NCI-H2029 treated with DMSO at 0.1 percent for 48 hours (cell line): Measurements from ENCODE around the gene NBPF1.
"Not testable (repeated sequence)": the region's sequence is repeated elsewhere in the genome, so short reads cannot be mapped to it uniquely, and the experiment has no call there.

Experiments used
- DNase-seq: peaks from one replicate; lab custom pipeline; 2025; lab: John Stamatoyannopoulos, UW

NBPF1 gene

DNA sequence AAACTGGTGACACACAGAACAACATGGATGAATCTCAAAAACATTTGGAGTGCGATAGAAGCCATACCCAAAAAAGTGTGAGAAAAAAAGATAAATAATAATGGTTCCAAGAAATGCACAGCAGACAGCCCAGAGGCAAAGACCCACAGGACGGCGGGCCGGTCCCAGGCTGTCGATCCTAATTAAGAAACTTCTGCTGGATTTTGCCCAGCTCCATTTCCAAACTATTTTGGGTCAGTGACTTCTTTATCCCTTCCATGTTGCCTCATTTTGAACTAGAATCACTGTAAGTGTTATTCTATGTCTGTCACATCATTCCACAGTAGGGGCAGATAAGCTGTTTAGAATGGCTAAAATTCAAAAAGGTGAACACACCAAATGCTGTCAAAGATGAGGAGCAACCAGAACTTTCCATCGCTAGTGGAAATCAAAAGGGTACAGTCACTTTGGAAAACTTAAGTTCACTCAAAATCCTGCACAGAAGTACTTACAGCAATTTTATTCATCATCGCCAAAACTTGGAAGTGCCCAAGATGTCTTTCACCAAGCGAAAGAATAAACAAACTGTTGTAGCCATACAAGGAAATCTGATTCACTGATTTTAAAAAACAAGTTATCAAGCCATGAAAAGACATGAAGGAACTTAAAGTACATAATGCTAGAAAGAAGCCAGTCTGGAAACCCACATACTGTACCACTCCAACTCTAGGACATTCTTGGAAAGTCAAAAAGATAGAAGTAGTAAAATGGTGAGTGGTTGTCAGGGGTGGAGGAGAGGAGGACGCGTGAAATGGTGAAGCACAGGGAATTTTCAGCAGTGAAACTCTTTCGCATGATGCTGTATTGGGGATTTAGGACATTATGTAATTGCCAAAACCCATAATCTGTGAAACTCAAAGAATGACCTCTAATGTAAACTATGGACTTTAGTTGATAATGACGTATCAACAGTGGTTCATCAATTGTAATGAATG is 7.5 kb downstream of the NBPF1 start:
- DNase-seq, result no peak

DNA sequence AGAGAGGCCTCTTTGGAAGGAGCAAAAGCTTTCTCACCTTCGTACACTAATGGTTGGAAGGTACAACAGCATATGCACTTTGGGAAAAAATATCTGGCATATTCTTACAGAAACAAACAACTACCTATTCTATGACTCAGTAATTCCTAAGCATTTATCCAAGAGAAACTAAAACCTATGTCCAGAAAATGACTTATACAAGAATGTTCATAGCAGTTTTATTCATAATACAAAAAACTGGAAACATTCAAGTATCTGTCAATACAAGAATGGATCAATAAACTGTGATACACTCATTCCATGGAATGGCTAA is 8.2 kb downstream of the NBPF1 start:
- no peak for DNase-seq

DNA sequence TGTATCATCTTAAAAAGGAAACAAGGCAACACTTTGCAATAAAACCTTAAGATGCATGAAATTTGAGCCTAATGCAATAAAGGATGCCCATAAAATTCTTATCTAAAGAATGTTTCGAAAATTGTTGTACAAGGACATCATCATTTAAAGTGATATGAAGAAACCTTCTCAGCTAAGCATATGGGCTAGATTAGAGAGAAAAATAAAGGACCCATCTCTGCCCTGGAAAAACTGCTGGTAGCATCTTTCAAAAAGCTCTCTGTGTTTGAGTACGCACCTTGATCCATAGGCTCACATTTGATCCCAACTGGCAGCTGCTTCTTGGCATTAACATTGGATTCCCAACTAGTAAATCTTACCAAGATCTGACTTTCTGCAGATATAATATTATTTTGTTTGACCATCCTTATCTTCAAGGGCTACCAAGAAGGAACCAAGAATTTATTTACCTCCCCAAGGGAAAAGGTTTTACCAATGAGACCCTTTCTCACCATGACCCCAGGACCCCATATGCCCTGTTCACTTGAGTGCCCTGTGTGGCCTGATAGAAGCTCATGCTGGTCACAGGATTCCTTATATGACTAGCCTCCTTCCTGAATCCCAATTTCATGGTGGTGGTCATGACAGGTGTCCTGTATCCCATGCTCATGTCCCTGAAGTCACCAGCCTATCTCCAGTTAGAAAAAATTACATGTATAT is 8.7 kb downstream of the NBPF1 start:
- DNase-seq, result not testable (repeated sequence)

DNA sequence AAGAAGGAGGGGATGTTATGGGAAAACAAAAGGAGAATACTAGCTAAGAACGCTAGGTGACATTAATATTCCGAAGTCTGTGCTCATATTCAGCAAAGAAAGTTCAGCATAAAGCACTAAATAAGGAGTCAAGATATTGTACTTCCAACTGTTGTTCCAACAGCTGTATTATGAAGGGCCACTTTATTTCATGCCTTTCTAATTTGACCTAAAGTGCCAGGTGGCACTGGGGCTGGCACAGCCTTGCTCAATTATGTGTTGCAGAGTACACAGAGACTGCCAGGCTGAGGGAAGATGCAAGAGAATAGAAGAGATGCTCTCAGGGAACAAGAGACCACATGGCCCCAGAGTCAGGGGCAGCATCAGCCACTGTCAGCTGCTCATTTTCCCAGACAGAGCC is 9.7 kb downstream of the NBPF1 start:
- DNase-seq, result not testable (repeated sequence)

DNA sequence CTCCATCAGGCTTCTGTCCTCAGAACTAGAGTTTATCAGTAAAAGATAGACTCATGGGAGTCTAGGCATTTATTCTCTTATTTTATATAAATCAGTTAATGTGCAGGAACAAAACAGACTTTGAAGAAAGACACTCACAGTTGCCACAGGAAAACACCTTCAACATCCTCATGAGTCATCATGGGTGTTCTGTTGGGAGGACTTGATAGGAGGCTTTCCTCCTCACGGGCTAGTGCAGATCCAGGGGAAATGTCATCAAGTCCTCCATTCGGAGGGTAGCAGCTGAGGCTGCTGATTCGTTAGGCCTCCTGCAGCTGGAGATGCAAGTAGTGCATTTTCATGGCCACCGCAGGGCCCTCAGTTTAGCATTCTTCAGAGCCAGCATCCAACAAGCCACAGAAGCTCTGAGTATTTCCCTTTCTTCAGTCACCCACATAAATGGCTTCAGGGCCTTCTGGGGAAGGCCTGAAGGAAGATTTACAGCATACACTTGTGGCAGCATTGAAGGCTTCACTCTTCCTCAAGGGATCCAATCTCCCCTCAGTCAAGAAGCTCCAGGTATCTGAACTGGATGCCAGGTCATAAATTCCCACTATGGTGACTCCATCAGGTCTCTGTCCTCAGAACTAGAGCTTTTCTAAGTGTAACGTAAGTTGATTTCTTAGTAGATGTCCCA is 10.9 kb downstream of the NBPF1 start:
- DNase-seq, result not testable (repeated sequence)

DNA sequence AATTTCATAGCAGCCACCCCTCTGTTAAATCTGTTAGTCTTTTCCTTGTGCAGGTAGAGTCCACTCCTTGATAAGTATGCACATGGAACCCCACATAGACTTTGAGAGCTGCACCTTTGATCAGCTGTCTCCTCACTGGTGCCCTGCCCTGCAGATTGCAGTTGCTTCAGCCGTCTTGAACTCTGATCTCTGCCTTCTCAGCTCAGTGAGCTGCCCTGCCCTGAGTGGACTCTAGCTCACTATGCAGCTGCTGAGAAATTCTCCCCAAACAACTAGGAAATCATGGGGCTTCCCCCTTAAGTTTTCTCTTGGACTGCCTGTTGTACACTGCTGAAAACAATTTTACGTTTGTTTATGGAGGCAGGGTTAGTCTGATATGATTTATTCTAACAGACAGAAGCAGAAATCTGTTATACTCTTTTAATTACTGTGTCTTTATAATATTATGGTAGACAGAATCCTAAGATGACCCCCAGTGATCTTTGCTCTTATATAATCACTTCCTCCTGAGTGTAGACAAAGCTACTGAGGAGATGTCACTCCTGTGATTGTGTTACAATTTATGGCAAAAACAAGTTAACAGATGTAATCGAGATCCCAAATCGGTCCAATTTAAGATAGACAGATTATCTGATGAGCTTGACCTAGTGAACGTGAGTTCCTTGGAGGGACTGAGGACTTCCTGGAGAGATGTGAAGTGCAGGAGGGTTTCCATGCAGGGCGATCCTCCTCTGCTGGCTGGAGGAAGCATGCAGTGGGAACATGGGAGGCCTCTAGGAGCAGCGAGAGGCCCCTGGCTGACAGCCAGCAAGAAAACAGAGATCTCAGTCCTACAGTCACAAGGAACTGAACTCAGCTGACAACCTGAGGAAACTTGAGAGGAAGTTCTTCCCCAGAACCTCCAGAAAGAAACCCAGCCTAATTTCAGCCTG is 12.2 kb downstream of the NBPF1 start:
- DNase-seq, result not testable (repeated sequence)

DNA sequence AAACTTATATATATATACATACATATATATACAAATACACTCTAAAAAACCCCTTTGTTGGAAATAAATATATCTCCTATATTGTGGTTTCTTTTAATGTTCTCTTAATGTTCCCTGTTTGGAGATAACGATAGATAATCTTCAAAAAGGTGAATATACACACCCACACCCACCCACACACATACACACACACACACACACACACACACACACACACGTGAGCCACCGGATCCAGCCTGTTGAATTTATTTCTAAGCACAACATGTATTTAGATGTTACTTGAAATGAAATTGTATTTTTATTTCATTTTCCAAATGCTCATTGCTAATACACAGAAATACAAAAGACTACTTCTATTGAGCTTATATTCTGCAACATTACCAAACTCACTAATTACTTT is 14.0 kb downstream of the NBPF1 start:
- not testable (repeated sequence) for DNase-seq

DNA sequence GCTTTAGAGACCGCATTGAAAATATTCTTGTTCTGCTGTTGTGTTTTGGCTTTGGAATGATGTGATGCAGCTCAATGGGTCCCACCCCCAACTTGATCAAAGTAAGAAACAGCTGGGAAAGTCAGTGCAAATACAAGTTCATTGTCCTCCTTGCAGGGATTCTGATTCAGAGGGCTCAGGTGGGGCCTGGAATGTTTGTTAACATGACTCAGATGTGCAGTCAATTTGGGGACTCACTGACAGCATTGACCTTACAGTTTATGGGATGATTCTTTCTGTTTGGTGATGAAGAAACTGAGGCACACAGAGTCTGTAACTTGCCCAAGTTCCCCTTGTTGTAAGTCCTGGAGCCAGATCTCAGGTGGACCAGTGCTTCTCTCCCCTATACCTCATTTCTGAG is 18.1 kb downstream of the NBPF1 start:
- not testable (repeated sequence) for DNase-seq

DNA sequence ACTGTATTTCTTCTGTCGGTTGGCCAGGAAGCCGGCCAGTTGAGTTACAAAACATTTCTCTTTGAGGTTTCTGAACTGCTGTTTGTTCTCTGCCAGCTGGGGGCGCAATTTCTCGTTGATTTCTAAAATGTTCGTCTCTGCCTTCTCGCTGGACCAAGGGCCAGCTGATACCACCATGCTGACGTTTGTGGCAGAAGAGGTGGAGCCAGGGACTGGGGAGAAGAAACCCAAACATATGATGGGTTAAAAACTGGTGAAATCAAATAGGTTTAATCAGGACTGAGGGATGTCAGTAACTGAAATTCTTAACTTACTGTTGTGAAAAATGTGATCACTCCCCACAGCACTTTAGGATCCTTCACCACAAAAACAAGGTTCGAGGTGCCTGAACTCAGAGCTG is 21.5 kb downstream of the NBPF1 start:
- DNase-seq, result not testable (repeated sequence)

DNA sequence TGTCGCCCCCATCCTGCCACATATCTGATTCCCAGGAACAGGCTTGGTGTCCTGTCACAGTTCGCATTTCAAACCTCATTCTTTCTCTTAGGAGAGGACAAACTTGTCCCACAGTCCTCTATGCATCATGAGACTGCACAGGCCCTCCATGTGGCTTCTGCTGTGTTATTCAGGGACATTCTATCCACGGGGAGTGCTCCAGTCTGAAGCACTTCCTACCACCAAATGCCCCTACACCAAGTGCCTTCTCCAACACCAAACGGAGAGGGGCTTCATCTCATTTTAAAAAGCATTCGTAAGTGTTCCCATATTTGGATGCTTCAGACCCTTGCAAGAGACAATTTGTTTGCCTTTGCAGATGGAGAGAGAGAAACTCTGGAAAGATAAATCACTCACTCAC is 25.3 kb downstream of the NBPF1 start:
- not testable (repeated sequence) for DNase-seq

DNA sequence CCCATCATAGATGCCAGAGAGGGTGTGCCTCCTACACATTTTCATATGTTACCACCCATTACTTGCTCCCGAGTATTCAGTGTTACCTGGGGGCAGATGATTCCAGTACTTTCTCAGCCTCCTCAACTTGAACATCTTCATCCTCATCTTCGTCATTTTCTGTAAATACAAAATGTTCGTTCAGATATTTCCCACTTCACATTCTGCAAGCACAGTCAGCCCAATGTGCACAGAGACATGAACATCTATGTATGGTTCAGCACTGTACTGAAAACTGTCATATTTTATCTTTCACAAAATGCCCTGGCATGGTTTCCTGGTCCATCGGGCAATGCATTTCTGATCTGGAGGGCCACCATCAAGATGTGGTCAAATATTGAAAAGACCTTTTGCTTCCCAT is 25.7 kb downstream of the NBPF1 start:
- not testable (repeated sequence) for DNase-seq

DNA sequence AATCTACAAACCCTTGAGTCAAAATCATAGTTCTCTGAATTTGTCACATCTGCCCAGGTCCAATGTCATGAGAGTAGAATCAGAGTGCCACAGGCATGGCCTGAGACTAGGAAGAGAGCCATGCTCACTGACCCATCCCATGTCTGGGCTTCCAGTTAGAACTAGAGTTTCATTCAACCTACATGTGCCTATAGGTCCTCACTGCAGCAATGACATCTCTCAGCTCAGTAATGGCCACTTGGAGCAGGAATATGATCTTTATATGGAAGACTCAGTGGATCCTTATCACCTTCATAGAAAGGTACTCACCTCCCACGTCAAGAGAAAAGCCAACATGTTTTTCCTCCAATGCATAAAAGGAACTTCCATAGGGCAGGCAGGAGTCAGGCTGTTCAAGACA is 48.0 kb downstream of the NBPF1 start:
- not testable (repeated sequence) for DNase-seq

DNA sequence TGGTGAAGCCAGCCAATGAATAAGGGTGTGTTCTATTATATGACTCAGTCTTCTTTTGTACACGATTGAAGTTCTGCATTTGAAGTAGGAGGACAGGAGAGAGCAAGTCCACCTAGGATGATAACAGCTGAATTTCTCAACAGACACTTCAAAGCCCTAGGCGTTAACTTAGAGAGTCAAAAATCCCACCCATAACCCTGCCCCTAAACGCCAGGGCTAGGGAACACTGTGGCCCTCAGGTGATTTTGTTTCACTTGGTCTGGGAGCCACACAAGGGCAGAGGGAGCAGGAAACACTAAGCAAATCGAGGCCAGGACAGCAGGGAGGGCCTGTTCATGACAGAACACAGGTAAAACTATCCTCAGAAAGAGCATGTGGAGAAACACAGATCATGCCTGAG is 52.3 kb downstream of the NBPF1 start:
- DNase-seq, result not testable (repeated sequence)

DNA sequence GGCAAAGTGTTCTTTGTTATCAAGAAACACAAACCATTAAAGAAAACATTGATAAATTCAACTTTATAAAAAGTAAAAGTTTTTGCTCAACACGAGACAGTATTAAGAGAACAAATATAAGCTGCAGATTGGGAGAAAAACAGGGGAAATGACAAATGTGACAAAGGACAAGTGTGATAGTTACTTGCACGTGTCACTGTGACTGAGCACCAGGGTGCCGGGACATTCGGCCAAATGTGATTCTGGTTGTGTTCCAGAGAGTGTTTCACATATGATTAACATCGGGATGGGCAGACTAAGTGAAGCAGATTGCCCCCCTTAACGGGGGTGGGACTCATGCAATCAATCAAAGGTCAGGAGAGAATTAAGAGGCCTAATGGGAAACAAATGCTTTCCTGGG is 52.9 kb downstream of the NBPF1 start:
- DNase-seq, result not testable (repeated sequence)

DNA sequence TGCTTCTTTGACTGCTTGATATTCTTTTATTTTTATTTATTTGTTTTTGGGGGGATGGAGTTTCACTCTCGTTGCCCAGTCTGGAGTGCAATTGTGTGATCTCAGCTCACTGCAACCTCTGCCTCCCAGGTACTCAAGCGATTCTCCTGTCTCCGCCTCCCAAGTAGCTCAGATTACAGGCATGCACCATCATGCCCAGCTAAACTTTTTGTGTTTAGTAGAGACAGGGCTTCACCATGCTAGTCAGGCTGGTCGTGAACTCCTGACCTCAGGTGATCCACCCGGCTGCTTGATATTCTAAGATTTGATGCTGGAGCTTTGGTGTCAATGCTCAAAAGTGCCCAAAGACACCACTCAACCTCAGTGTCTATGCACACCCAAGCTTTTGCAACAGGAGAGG is 53.7 kb downstream of the NBPF1 start:
- not testable (repeated sequence) for DNase-seq

DNA sequence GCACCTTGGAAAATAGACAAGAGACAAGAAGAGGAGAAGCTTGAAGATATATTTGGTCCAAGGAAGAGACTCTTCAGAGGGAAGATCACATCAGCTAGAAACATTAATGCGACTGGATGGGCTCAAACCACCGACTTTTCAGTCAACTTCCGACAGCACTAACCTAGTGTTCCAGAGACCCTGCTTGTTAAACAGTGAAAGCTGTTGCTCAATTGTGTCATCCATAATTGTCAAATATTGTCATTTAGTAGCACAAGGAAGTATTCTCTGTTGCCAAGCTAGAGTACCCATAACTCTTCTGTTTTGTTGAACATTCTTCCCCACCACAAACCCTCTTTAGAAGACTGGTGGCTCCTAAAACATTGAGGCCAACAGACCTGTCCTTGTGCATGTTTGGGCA is 56.3 kb downstream of the NBPF1 start:
- not testable (repeated sequence) for DNase-seq

DNA sequence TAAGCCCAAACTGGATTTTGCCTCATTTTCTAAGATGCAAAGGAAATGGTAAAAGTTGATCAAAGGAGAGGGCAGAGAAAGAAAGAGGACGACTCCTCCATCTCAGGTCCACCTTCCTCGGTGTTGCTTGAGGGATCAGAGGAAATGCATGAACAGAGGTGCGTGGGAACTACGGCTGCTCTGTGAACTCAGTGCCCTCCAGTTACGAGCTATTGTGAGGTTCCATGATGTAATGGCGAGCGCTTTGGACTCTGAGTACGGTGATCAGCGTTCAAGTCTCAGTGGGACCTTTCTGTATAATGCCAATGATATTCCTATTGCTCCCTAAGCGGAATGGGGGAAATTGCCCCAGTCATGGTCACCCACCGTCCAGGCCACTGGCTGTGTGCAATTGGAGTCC is 60.1 kb downstream of the NBPF1 start:
- DNase-seq, result not testable (repeated sequence)

DNA sequence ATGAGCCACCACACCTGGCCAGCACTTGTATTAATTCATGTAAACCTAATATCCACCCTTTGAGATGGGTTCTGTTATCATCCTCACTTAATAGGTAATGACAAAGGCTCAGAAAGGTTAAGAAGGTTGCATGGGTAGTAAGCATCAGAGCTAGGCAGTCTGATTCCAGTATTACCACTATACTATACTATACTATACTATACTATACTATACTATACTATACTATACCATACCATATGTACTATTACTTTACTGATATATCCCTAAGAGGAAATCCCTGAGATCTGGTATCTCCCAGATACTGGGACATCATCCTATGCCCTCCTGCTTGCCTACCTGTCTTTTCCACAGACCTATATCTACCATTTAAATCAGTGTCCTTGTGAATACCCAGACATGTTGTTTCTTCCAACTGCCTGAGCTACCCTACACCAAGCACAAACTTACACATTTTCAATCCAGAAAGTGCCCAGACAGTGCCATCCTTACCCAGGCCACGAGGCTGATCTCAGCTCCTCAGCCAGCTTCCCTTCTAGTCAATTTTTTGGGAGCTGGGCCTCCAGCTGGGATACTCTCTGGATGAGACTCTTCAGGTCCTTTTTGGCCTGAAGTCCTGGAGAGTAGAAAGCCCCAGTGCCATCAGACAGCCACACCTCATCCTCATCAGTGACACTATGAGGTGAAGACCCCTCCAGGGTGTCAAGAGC is 63.0 kb downstream of the NBPF1 start:
- DNase-seq, result not testable (repeated sequence)

DNA sequence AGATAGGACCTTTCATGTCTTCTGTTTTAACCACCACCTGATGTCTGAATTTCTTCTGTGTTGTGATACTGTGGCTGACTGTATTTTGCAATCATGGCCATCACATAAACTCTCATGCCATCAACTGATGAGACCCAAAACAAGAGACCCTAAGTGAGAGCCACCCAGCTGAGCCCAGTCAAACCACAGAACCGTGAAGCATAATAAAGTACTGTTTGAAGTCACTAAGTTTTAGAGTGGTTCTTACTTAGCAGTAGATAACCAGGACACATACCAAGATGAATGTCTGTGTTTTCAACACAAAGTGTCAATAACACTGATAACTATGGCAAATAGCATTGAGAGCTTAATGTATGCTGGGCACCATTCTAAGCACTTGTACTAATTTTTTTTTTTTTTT is 63.8 kb downstream of the NBPF1 start:
- not testable (repeated sequence) for DNase-seq

DNA sequence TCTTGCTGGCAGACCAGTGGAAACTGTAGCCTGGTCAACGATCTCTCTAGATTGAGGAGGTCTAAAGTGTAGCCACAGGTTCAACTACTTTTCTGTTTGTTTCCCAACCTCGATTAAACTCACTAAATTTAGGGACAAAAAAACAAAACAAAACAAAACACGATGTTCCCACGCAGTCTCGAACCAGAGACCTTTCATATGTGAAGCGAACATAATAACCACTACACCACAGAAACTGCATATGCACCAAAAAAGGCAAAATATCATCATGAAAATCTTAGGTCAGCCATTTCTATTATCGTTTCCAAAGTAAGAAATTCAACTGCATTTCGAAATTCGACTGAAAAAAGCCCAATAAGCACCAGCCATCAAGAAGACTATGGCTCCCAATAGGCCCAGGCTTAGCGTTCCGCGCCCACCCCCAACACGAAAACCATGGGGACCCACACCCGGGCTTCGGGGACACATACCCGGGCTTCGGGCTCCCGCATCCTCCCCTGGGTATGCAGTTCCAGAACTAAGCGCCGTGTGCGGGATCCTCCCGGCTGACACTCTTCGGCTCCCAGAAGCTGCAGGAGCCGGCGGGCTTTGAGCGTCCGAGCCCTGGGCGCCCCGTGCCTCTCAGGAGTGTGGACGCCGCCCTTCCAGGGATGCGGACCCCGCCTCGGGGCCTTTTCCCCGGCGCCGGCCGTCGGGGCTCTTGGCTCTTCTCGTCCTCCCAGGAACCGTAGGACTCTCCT is 65.7 kb downstream of the NBPF1 start:
- DNase-seq, result not testable (repeated sequence)
